RWPE2 (cell line): Measurements from ENCODE around the gene RAB11FIP5.

Source experiments
- ATAC-seq: fragments of 200-7000 bp; cut with Tn5 transposase; 3 replicates; pipeline ENCODE4 v1.9.1; 2021; ENCODE audit warnings: low read depth
- DNase-seq: peaks from one replicate; pipeline ENCODE4 v3.0.0-alpha.2; 2020; ENCODE audit warnings: low spot score
- H3K27ac ChIP-seq: fragments of 450-650 bp; 2 replicates; pipeline ENCODE4 v1.5.1; 2017; ENCODE audit warnings: mild to moderate bottlenecking; ENCODE audit not compliant: poor library complexity, severe bottlenecking
- H3K27me3 ChIP-seq: fragments of 250-450 bp; sonication (Bioruptor Pico); 2 replicates; pipeline ENCODE4 v1.5.1; 2021; ENCODE audit warnings: mild to moderate bottlenecking, moderate library complexity; ENCODE audit not compliant: insufficient read depth, poor library complexity, severe bottlenecking
- H3K36me3 ChIP-seq: fragments of 250-450 bp; sonication (Bioruptor Pico); 2 replicates; pipeline ENCODE4 v1.5.1; 2020; ENCODE audit warnings: low read depth, mild to moderate bottlenecking, moderate library complexity
- H3K4me1 ChIP-seq: fragments of 250-450 bp; sonication (Bioruptor Pico); 2 replicates; pipeline ENCODE4 v1.5.1; 2021; ENCODE audit warnings: mild to moderate bottlenecking, moderate library complexity; ENCODE audit not compliant: insufficient read depth, poor library complexity, severe bottlenecking
- H3K4me3 ChIP-seq: fragments of 250-450 bp; sonication (Bioruptor Pico); 2 replicates; pipeline ENCODE4 v1.5.1; 2021; ENCODE audit warnings: mild to moderate bottlenecking, moderate library complexity; ENCODE audit not compliant: severe bottlenecking
- H3K9me3 ChIP-seq: fragments of 250-450 bp; sonication (Bioruptor Pico); 2 replicates; pipeline ENCODE4 v1.5.1; 2021; ENCODE audit warnings: mild to moderate bottlenecking, moderate library complexity; ENCODE audit not compliant: severe bottlenecking
- TF ChIP-seq, protein P1 (sequence below): fragments of 450-650 bp; IDR thresholded peaks from one replicate; pipeline ENCODE4 v1.5.1; 2017; ENCODE audit warnings: mild to moderate bottlenecking, moderate library complexity; ENCODE audit not compliant: poor library complexity, severe bottlenecking

The RAB11FIP5 gene

DNA sequence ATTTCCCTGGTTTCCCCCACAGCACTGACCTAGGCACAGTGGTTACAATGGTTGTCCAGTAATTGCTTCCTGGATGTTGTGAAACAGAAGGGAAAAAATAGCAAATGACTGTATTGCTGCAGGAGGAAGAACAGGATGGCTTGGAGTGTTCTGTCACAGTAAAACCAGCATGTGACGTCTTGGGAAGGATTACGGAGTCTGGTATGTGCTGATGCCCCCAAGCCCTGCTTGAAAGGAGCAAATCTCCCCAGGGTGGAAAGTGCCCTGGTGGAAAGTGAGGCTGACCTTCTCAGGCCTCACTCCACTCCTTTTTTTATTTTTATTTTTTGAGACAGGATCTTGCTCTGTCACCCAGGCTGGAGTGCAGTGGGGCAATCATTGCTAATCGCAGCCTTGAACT lies 7.8 kb downstream of the RAB11FIP5 start:
- TF ChIP-seq, protein P1, sequence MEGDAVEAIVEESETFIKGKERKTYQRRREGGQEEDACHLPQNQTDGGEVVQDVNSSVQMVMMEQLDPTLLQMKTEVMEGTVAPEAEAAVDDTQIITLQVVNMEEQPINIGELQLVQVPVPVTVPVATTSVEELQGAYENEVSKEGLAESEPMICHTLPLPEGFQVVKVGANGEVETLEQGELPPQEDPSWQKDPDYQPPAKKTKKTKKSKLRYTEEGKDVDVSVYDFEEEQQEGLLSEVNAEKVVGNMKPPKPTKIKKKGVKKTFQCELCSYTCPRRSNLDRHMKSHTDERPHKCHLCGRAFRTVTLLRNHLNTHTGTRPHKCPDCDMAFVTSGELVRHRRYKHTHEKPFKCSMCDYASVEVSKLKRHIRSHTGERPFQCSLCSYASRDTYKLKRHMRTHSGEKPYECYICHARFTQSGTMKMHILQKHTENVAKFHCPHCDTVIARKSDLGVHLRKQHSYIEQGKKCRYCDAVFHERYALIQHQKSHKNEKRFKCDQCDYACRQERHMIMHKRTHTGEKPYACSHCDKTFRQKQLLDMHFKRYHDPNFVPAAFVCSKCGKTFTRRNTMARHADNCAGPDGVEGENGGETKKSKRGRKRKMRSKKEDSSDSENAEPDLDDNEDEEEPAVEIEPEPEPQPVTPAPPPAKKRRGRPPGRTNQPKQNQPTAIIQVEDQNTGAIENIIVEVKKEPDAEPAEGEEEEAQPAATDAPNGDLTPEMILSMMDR = no peak
- Histone ChIP-seq H3K4me3 (no peak overlapping the region), H3K36me3 (peaks cover 8% of the 10 kb centered on the region), H3K4me1 (peaks cover 4% of the 10 kb centered on the region), H3K27ac (no peak overlapping the region), H3K27me3 (no peaks in the 10 kb centered on the region), H3K9me3 (no peaks in the 10 kb centered on the region)
- DNase-seq = no peak
- no peak for ATAC-seq

DNA sequence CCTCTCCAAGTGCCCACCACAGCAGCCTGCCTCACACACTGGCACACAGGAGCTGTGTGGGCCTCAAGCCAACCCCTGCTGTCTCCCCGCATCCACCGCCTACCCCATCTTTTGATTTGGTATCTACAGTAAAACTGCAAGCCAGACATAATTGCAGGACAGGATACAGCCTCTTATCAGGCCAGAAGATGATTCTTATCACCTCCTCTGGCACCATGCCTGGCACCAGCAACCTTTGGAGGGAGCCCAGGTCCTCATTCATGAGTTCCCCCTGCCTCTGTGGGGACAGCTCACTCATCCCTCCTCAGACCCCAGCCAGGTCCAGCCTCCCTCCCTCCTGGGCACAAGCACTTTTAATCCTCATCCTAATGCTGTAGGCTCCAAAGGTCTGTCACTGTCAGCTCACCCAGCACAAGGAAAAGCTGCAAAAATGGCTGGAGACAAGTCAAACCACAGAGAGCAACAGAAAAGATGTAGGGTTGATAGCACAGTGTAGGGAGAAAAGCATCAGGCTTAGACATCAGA lies 9.7 kb downstream of the RAB11FIP5 start:
- DNase-seq = no peak
- Histone ChIP-seq H3K36me3 (peaks cover 8% of the 10 kb centered on the region), H3K4me3 (no peak overlapping the region), H3K27me3 (no peaks in the 10 kb centered on the region), H3K9me3 (no peaks in the 10 kb centered on the region), H3K4me1 (peaks cover 4% of the 10 kb centered on the region), H3K27ac (no peak overlapping the region)
- no peak for ATAC-seq
- TF ChIP-seq, protein P1 = no peak

DNA sequence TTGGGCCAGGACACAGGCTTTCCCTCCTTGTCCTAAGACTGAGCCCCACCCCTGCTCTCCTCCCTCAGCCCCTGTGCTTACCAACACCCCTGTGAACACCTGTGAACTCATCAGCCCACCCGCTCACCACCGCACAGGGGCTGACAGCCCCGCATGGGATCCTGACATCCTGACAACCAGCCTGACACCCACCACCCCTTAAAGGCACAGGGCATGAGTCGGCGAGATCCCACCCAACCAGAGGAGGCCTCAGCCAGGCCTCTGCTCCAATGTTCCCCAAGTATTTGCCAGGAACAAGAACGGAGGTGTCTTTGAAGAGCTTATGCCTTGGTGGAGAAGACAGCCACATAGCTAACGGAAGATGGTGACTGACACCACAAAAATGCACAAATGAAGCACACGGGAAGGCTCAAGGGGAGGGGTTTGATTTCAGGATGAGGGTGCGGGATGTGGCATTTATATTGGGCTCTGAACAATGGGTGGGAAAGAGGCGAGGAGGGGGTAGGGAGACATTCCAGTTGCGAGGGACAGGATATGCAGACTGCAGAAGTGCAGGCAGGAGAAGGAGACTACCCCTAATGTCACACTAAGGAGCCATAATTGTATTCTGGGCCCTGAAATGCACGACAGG lies 11.0 kb downstream of the RAB11FIP5 start:
- Histone ChIP-seq H3K27ac (no peak overlapping the region), H3K4me3 (no peak overlapping the region), H3K9me3 (no peaks in the 10 kb centered on the region), H3K27me3 (no peaks in the 10 kb centered on the region), H3K36me3 (peaks cover 8% of the 10 kb centered on the region), H3K4me1 (no peaks in the 10 kb centered on the region)
- TF ChIP-seq, protein P1 = no peak
- ATAC-seq = no peak
- no peak for DNase-seq

DNA sequence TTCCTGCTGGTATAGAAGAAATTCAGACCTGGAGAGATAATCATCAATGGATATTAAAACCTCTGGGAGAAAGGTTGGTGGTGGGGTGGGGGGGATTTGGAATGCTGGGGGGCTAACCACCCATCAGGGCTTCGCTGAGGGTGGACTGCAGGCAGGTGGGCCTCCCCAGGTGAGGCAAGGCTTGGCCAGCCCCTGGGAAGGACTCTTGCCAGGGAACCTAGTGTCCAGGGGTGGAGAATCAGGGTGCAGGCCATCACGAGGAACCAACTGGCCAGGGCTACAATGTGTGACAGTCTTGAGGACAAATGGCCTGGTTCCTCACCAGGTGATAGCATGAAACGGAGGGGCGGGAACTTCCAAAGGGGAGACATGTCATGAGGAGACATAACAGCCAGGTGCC lies 11.8 kb downstream of the RAB11FIP5 start:
- ATAC-seq = no peak

DNA sequence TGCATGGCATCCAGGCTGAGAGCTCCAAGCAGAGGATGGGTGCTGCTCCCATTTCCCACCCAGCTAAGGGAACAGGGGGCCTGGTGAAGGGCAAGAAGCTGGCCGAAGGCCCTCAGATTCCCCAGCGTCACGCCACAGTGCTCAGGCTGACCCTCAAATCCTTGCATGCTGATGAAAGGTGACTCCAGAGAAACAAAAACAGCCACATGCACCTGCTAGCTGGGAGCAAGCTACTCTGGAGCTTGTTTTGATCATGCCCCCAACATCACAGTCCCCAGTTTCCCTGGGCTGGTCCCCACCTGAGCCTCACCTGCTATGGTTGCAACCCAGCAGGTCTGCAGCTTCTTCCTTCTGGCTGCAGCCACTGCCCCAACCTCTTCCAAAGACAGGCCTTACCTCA lies 13.3 kb downstream of the RAB11FIP5 start:
- no peaks in the 10 kb centered on the region for H3K27me3 ChIP-seq
- H3K27ac ChIP-seq = no peak overlapping the region
- H3K4me1 ChIP-seq = no peaks in the 10 kb centered on the region
- H3K36me3 ChIP-seq = peaks cover 4% of the 10 kb centered on the region
- DNase-seq (no peak), ATAC-seq (no peak)
- H3K9me3 ChIP-seq = no peaks in the 10 kb centered on the region
- TF ChIP-seq, protein P1 = no peak
- no peak overlapping the region for H3K4me3 ChIP-seq

More for the DNA sequence above, 11.8 kb downstream of the RAB11FIP5 start:
- TF ChIP-seq, protein P1 = no peak
- no peak for DNase-seq
- Histone ChIP-seq H3K27me3 (no peaks in the 10 kb centered on the region), H3K4me1 (no peaks in the 10 kb centered on the region), H3K4me3 (no peak overlapping the region), H3K36me3 (peaks cover 8% of the 10 kb centered on the region), H3K27ac (no peak overlapping the region), H3K9me3 (no peaks in the 10 kb centered on the region)
